Tibial nerve (tissue), 3 donors: Measurements from ENCODE around the gene TES.
"Not testable (repeated sequence)": the region's sequence is repeated elsewhere in the genome, so short reads cannot be mapped to it uniquely, and the experiment has no call there.

ENCODE experiments used
- POLR2A ChIP-seq, 2 donors: fragments of 450-650 bp; IDR thresholded peaks; one replicate each; pipeline ENCODE4 v1.6.1; 2017; ENCODE audit warnings: antibody characterized with exemption in 2 of 2, mild to moderate bottlenecking in 2 of 2, moderate library complexity in 2 of 2
- TF ChIP-seq, protein P1 (sequence below), 5 experiments: fragments of 200-600 bp in 3 of 5; fragments of 450-650 bp in 2 of 5; sonication (generic) in 3 of 5; IDR thresholded peaks; one replicate each; pipeline ENCODE4 v1.5.1; 2016 to 2019; ENCODE audit warnings: antibody characterized with exemption in 5 of 5, mild to moderate bottlenecking in 3 of 5, moderate library complexity in 2 of 5

- not testable (repeated sequence) for TF ChIP-seq POLR2A (IDR thresholded peaks at IDR 0.05)
- TF ChIP-seq, protein P1, sequence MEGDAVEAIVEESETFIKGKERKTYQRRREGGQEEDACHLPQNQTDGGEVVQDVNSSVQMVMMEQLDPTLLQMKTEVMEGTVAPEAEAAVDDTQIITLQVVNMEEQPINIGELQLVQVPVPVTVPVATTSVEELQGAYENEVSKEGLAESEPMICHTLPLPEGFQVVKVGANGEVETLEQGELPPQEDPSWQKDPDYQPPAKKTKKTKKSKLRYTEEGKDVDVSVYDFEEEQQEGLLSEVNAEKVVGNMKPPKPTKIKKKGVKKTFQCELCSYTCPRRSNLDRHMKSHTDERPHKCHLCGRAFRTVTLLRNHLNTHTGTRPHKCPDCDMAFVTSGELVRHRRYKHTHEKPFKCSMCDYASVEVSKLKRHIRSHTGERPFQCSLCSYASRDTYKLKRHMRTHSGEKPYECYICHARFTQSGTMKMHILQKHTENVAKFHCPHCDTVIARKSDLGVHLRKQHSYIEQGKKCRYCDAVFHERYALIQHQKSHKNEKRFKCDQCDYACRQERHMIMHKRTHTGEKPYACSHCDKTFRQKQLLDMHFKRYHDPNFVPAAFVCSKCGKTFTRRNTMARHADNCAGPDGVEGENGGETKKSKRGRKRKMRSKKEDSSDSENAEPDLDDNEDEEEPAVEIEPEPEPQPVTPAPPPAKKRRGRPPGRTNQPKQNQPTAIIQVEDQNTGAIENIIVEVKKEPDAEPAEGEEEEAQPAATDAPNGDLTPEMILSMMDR (IDR thresholded peaks at IDR 0.05) = not testable (repeated sequence)
Observed at GRCh38 chr7:116244803-116245202, 34.5 kb downstream of the TES start.
